Cardiac fibroblast (primary cell): ENCODE measurements around the gene SAC3D1.

Source experiments
- DNase-seq, 2 donors: peaks; one replicate each; pipeline versions ENCODE4 v3.0.0 to v3.0.0-alpha.2; 2010; ENCODE audit warnings: low read depth in 2 of 2
- H3K4me3 ChIP-seq, 2 donors: replicated peaks in 1 of 2; 1 replicate in 1 of 2; 2 replicates in 1 of 2; pipeline ENCODE4 v1.5.1; 2011; ENCODE audit warnings: low read depth in 2 of 2, low read length in 2 of 2, mild to moderate bottlenecking in 2 of 2, moderate library complexity in 1 of 2
- TF ChIP-seq, protein P1 (sequence below): IDR thresholded peaks from one replicate; pipeline ENCODE4 v1.5.1; 2011; ENCODE audit warnings: low read depth, mild to moderate bottlenecking, low read length, inconsistent platforms

The SAC3D1 gene

GRCh38 chr11:65064847-65065240, 23.8 kb downstream of the SAC3D1 start:
- TF ChIP-seq, protein P1, sequence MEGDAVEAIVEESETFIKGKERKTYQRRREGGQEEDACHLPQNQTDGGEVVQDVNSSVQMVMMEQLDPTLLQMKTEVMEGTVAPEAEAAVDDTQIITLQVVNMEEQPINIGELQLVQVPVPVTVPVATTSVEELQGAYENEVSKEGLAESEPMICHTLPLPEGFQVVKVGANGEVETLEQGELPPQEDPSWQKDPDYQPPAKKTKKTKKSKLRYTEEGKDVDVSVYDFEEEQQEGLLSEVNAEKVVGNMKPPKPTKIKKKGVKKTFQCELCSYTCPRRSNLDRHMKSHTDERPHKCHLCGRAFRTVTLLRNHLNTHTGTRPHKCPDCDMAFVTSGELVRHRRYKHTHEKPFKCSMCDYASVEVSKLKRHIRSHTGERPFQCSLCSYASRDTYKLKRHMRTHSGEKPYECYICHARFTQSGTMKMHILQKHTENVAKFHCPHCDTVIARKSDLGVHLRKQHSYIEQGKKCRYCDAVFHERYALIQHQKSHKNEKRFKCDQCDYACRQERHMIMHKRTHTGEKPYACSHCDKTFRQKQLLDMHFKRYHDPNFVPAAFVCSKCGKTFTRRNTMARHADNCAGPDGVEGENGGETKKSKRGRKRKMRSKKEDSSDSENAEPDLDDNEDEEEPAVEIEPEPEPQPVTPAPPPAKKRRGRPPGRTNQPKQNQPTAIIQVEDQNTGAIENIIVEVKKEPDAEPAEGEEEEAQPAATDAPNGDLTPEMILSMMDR, result no peak
- no peak for DNase-seq
- H3K4me3 ChIP-seq, result no peak overlapping the region

DNA sequence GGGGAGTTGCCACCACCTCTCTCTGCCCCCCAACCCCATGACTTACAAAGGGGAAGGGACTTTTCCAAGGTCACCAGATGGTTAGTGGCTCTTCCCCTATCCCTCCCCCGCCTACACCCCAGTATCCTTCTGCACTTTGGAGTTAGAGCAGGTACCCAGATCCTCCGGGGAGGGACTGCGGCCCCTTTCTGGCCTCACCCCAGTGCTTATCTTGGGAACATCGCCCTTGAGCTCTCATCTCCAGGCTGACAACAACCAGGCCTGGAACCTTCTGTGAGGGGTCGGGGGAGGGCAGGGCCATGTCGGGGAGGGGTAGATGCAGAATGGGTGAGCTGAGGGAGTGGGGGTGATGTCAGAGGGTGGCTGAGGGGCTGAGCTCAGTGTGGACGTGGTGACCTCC, 24.8 kb downstream of the SAC3D1 start:
- TF ChIP-seq, protein P1, result no peak
- no peak for DNase-seq
- no peak overlapping the region for H3K4me3 ChIP-seq

GRCh38 chr11:65066315-65066714, 25.3 kb downstream of the SAC3D1 start:
- no peak for DNase-seq
- TF ChIP-seq, protein P1, result no peak
- no peak overlapping the region for H3K4me3 ChIP-seq

DNA sequence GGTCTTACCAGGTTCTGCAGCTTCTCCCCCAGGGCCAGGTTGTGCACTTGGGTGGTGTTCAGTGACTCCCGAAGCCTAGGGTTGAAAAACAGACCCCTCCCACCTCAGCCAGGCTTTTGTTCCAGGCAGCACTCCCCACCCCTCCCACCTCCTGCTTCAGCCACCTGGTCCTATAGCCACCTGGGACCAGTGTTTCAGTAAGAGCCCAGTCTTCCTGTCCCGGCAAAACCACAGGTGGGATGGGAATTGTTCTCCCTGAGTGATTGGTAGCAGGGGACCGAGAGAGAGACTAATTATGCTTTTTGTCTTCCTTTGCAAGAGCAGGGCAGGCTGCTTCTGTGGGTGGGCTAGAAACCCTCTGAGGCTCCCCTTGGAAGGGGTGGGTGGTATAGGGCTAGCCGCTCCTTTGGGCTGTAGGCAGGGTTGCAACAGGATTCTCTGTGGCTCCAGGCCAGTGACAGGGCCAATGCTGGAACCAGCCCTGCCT, 25.8 kb downstream of the SAC3D1 start:
- H3K4me3 ChIP-seq, result no peak overlapping the region
- TF ChIP-seq, protein P1, result no peak
- no peak for DNase-seq

DNA sequence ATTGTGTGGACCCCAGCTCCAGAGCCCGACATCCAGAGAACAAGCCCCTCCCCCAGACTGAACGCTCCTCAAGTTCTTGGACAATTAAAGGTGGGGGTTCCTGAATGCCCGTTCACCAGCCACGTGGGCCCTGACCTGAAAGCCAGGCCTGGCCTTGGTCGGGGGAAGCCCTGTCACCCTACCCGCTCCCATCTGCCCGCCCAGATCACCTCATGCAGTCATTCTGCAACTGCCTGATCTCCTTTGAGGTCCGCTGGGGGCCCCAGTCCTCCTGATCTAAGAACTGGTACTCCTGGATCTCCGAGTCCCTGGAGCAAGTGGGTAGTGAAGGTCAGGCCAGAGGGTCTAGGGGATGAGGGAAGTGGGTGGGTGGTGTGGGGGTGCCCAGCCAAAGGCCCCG, 26.4 kb downstream of the SAC3D1 start:
- no peak overlapping the region for H3K4me3 ChIP-seq
- TF ChIP-seq, protein P1, result no peak
- no peak for DNase-seq

- TF ChIP-seq, protein P1, result no peak
- H3K4me3 ChIP-seq, result no peak overlapping the region
- DNase-seq, result peak in 1 of 2 donors; percentile 40
Observed at GRCh38 chr11:65069217-65069616, 28.2 kb downstream of the SAC3D1 start.
